Thyroid gland (tissue), 4 donors: ENCODE data around the gene BMP8A.

ENCODE experiments used
- CTCF ChIP-seq, 6 experiments: fragments of 200-600 bp in 3 of 6; fragments of 450-650 bp in 3 of 6; sonication (generic) in 3 of 6; IDR thresholded peaks; one replicate each; pipeline ENCODE4 v1.5.1; 2016 to 2019; ENCODE audit warnings: antibody characterized with exemption in 6 of 6, mild to moderate bottlenecking in 2 of 6, inconsistent platforms in 1 of 6, moderate library complexity in 1 of 6
- POLR2A ChIP-seq, 2 donors: fragments of 450-650 bp; IDR thresholded peaks; one replicate each; pipeline ENCODE4 v1.6.1; 2017; ENCODE audit warnings: antibody characterized with exemption in 2 of 2, mild to moderate bottlenecking in 2 of 2, moderate library complexity in 1 of 2

GRCh38 chr1:39563669-39564068 lies 72.2 kb downstream of the BMP8A start:
- TF ChIP-seq CTCF (IDR thresholded peaks at IDR 0.05) (no peak), POLR2A (IDR thresholded peaks at IDR 0.05) (no peak)
